H1 (cell line): ENCODE data around the gene NOL3. TPM values are rescaled to one million over a fixed set of nuclear protein-coding genes. Genes with fewer than 3 reads are reported as not detected.

ENCODE experiments used
- CREB1 ChIP-seq: IDR thresholded peaks from 2 replicates; pipeline ENCODE4 v1.6.1; 2012; ENCODE audit warnings: inconsistent platforms
- RNF2 ChIP-seq: fragments of 200-900, 300-1000 bp; sonication (generic); IDR thresholded peaks from 2 replicates; pipeline ENCODE4 v1.7.1; 2016; ENCODE audit warnings: borderline replicate concordance, low read depth, mild to moderate bottlenecking, antibody characterized with exemption, low read length; ENCODE audit not compliant: poor library complexity, severe bottlenecking; ENCODE audit errors: missing control alignments
- polyA plus RNA-seq, 7 experiments: library from polyadenylated mRNA; depleted of rRNA in 3 of 7; stranded (reverse) in 5 of 7; unstranded in 2 of 7; fragments of >200 nt in 5 of 7; fragments of 200-250 nt in 2 of 7; gene quantifications; 1 replicate in 5 of 7; 2 replicates in 1 of 7; 4 replicates in 1 of 7; pipeline versions ENCODE4 v1.2.1 to v1.2.3, GENCODE V29; 2011 to 2013; ENCODE audit warnings: missing spikeins in 2 of 7, mixed read lengths in 2 of 7
- total RNA-seq: library from RNA; stranded (reverse); fragmentation: NEBNext Ultra II Directional; extraction: Animal tissue kit (Norgen Biotek cat#: 25700); gene quantifications from 2 replicates; pipeline ENCODE4 v1.2.1, GENCODE V29; 2021

The NOL3 gene
- total and polyA plus RNA-seq, 2 of the 8 experiments (the other 6 are each of a cell fraction or from before 2014, with no cell fraction given) = 2.2 to 4.6 TPM

GRCh38 chr16:67161595-67162058, 8.7 kb upstream of the NOL3 start (continued):
- TF ChIP-seq RNF2 = no peak
- TF ChIP-seq CREB1 = no peak
